ENCODE data around the gene ADSL.

DNA sequence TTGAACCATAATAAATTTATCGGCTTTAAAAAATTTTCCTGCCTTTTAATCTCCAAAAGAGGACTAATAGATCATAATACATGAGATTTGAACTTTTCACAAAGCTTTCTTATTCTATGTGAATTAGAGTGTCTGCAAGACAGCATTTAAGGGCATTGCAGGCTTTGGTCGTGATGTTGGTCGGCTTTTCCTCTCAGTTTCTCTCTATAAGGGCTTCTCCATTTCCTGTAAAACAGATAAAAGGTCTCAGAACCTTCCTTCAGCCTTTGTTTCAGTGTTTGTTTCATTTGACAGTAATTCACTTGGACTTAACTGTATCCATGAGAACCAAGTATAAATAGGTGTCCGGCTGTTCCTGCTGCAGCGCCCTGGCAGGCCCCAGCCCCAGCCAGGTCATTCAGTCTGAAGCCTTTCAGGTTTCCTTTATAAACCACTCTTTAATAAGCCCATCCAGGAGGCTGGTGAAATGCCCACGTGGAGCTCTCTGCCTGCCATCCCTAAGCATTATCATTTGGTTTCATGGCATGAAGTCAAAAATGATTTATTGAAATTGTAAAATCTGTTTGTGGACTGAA is 37.2 kb upstream of the ADSL start:
- TF ChIP-seq, protein P1, sequence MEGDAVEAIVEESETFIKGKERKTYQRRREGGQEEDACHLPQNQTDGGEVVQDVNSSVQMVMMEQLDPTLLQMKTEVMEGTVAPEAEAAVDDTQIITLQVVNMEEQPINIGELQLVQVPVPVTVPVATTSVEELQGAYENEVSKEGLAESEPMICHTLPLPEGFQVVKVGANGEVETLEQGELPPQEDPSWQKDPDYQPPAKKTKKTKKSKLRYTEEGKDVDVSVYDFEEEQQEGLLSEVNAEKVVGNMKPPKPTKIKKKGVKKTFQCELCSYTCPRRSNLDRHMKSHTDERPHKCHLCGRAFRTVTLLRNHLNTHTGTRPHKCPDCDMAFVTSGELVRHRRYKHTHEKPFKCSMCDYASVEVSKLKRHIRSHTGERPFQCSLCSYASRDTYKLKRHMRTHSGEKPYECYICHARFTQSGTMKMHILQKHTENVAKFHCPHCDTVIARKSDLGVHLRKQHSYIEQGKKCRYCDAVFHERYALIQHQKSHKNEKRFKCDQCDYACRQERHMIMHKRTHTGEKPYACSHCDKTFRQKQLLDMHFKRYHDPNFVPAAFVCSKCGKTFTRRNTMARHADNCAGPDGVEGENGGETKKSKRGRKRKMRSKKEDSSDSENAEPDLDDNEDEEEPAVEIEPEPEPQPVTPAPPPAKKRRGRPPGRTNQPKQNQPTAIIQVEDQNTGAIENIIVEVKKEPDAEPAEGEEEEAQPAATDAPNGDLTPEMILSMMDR (conservative IDR thresholded peaks at IDR 0.05) = no peak
- no peak for TF ChIP-seq ZFX (IDR thresholded peaks at IDR 0.05)

Data from C4-2B (cell line).